Islet of Langerhans (tissue), 1 donor: ENCODE measurements around the gene SPDYE18.
"Not testable (repeated sequence)": the region's sequence is repeated elsewhere in the genome, so short reads cannot be mapped to it uniquely, and the experiment has no call there.

Source experiments
- FAIRE-seq: peaks from one replicate; lab custom pipeline; 2011; peaks lifted over from hg19 to GRCh38; lab: Jason Lieb, UNC

SPDYE18 gene

DNA sequence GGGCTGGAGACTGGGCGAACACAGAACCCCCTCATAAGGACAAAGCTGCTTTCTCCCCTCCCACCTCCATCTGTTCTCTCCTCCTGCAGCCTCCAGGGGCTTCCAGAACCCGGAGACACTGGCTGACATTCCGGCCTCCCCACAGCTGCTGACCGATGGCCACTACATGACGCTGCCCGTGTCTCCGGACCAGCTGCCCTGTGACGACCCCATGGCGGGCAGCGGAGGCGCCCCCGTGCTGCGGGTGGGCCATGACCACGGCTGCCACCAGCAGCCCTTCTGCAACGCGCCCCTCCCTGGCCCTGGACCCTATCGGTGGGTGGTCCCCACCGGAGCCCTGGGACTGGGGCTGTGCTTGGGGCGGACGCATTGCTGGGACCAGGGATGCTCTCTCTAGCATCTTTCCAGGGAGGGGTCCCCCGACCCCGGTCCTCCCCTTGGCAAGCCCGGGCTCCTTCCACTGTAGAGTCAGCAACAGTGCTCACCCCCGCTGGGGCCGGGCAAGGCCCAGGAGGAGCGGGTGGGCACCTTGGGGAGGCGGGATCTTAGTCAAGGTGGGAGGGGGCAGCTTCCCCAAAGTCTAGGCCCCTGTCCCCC is 56.8 kb downstream of the SPDYE18 start:
- not testable (repeated sequence) for FAIRE-seq

DNA sequence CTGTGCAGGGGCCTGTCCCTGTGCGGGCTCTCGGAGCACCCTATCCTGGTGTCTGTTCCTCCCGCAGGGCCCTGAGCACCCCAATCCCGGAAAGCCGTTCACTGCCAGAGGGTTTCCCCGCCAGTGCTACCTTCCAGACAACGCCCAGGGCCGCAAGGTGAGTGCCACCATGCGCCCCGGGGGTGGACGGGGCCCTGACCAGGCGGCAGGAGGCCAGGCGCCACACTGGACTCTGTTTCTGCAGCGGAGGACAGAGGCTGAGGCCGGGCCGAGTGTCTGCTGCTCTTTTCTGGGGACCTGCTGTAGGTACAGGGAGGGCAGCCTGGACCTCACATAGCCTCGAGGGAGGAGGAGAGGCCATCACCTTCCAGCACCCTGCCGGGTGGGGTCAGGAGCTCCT is 58.2 kb downstream of the SPDYE18 start:
- not testable (repeated sequence) for FAIRE-seq

DNA sequence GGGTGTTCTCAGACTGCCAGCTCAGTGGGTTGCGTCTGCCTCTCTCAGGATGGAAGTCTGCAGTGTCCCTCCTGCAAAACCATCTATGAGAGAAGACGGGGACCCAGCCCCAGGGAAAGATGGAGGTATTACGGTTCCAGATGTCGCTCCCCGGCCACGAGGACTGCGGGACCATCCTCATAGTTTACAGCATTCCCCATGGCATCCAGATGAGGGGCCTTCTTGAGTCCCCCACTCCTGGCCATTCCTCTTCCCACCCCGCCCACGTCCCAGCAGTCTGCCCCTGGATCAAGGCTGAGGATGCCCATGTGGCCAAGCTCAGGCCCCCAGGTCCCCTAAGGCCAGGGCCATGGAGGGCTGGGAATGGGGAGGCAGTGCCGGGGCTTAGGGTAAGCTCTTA is 59.1 kb downstream of the SPDYE18 start:
- not testable (repeated sequence) for FAIRE-seq

DNA sequence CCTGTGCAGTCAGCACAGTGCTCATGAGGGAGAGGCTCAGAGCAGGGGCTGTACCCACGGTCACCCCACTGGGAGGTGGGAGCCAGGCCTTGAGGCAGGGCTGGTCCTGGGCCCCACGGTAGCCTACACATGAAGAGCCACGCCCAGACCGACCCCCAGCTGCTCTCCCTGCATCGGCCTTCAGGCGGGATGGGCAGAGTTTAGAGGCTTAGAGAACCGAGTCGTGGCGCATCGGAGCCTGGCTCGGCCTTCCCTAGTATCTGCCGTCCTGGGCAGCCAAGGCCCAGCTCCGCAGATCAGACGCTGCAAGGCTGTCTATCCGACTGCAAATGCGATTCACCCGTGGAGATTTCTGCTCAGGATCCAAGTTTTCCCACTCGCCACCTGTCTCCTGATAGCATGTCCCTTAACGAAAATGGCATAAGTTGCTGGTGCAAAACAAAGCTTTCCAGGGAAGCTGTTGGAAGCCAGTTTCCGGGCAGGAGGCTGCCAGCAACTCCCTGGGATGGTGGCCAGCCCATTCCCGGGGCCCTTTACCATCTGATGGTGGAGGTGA is 59.6 kb downstream of the SPDYE18 start:
- not testable (repeated sequence) for FAIRE-seq

DNA sequence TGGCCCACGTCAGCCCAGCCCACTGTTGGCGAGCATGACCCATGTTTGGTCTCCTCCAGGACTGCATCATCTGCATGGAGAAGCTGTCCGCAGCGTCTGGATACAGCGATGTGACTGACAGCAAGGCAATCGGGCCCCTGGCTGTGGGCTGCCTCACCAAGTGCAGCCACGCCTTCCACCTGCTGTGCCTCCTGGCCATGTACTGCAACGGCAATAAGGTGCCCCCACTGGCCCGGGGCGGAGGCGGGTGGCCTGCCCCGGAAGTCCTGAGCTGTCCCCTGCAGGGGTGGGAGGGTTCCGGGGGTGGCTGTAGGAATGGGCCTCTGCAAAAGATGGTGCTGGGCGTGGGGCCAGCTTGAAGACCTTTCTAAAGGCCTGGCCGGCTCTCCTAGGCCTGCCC is 60.3 kb downstream of the SPDYE18 start:
- FAIRE-seq, result not testable (repeated sequence)
